Upper lobe of right lung (tissue), 1 donor: ENCODE measurements around the gene PAX1. TPM values are rescaled to one million over a fixed set of nuclear protein-coding genes. Genes with fewer than 3 reads are reported as not detected.

Experiments used
- ATAC-seq: fragments of 200-7000 bp; cut with Tn5 transposase; one replicate; pipeline ENCODE4 v1.9.1; 2020; ENCODE audit warnings: mild to moderate bottlenecking, moderate library complexity
- DNase-seq: peaks from one replicate; pipeline ENCODE4 v3.0.0-alpha.2; 2020
- H3K27ac ChIP-seq: fragments of 200-600 bp; one replicate; pipeline ENCODE4 v1.8.0; 2022
- H3K27me3 ChIP-seq: fragments of 200-600 bp; one replicate; pipeline ENCODE4 v1.8.0; 2022; ENCODE audit warnings: mild to moderate bottlenecking
- H3K36me3 ChIP-seq: fragments of 200-600 bp; one replicate; pipeline ENCODE4 v1.8.0; 2022
- H3K4me1 ChIP-seq: fragments of 200-600 bp; one replicate; pipeline ENCODE4 v1.8.0; 2022
- H3K4me3 ChIP-seq: fragments of 200-600 bp; one replicate; pipeline ENCODE4 v1.8.0; 2022; ENCODE audit warnings: mild to moderate bottlenecking
- H3K9me3 ChIP-seq: fragments of 200-600 bp; one replicate; pipeline ENCODE4 v1.8.0; 2022
- intact Hi-C: fragments of 100-400 bp; cut with DNase I; formaldehyde crosslinking; loops from one replicate; pipeline ENCODE4 v1.11.0; 2022
- long read RNA-seq: library from polyadenylated mRNA; unstranded; transcript quantifications from one replicate; pipeline ENCODE4 v2.0.0, GENCODE V29; 2021
- total RNA-seq: library from RNA; stranded (reverse); fragmentation: NEBNext Ultra II Directional; extraction: Animal tissue kit (Norgen Biotek cat#: 25700); gene quantifications from one replicate; pipeline ENCODE4 v1.2.1, GENCODE V29; 2021
- TF ChIP-seq, protein P1 (sequence below): fragments of 200-600 bp; IDR thresholded peaks from one replicate; pipeline ENCODE4 v1.8.0; 2022; ENCODE audit warnings: antibody characterized with exemption
- donor health status: DM: no; HTN: yes; CAD: no; lungs with severe emphysema.

The PAX1 gene
- not detected for total RNA-seq
- long read RNA-seq: 0 reads

- Histone ChIP-seq H3K27me3 (peaks cover 92% of the 10 kb centered on the region), H3K4me1 (no peaks in the 10 kb centered on the region), H3K27ac (no peak within 1 kb of the TSS), H3K4me3 (no peak within 1 kb of the TSS), H3K9me3 (no peaks in the 10 kb centered on the region), H3K36me3 (no peaks in the 10 kb centered on the region)
- intact Hi-C loops: no loop called here
- TF ChIP-seq, protein P1, sequence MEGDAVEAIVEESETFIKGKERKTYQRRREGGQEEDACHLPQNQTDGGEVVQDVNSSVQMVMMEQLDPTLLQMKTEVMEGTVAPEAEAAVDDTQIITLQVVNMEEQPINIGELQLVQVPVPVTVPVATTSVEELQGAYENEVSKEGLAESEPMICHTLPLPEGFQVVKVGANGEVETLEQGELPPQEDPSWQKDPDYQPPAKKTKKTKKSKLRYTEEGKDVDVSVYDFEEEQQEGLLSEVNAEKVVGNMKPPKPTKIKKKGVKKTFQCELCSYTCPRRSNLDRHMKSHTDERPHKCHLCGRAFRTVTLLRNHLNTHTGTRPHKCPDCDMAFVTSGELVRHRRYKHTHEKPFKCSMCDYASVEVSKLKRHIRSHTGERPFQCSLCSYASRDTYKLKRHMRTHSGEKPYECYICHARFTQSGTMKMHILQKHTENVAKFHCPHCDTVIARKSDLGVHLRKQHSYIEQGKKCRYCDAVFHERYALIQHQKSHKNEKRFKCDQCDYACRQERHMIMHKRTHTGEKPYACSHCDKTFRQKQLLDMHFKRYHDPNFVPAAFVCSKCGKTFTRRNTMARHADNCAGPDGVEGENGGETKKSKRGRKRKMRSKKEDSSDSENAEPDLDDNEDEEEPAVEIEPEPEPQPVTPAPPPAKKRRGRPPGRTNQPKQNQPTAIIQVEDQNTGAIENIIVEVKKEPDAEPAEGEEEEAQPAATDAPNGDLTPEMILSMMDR: no peak
- ATAC-seq (no peak), DNase-seq (no peak)
Observed at GRCh38 chr20:21705575-21706260, at the start of gene PAX1. Gene PAX1 (plus strand): TSS chr20:21705664. CDS start chr20:21705713, 49 bp downstream.

GRCh38 chr20:21656308-21657067, 49.0 kb upstream of the PAX1 start:
- H3K4me1 ChIP-seq: no peaks in the 10 kb centered on the region
- no peaks in the 10 kb centered on the region for H3K36me3 ChIP-seq
- no peak for ATAC-seq
- H3K27ac ChIP-seq: no peak overlapping the region
- intact Hi-C loops: no loop called here
- no peaks in the 10 kb centered on the region for H3K9me3 ChIP-seq
- TF ChIP-seq, protein P1: no peak
- peaks cover 5% of the 10 kb centered on the region for H3K27me3 ChIP-seq
- H3K4me3 ChIP-seq: no peak overlapping the region
- no peak for DNase-seq

- DNase-seq (no peak), ATAC-seq (no peak)
- H3K36me3 ChIP-seq: no peaks in the 10 kb centered on the region
- H3K4me3 ChIP-seq: no peak overlapping the region
- TF ChIP-seq, protein P1: no peak
- H3K4me1 ChIP-seq: no peaks in the 10 kb centered on the region
- no peak overlapping the region for H3K27ac ChIP-seq
- intact Hi-C loops: no loop called here
- peaks cover 7% of the 10 kb centered on the region for H3K27me3 ChIP-seq
- H3K9me3 ChIP-seq: no peaks in the 10 kb centered on the region
Observed at GRCh38 chr20:21661488-21662055, 43.9 kb upstream of the PAX1 start.

DNA sequence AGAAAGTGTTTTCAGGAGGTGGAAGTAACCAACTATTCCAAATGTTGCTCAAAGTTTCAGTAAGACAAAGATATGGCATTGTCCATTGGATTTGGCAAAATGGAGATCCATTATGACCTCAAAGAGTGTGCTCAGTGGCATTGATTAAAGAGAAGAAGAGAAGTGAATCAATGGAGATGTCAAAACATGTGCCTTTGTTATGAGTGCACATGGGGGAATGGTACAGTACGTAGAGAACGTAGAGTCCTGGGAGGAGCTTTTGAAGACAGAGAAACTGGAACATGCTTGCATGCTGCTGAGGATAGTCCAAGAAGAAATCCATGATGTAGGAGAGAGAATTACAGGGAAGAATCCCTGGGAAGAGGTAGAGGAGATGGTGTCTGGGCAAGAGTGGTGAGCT, 42.0 kb upstream of the PAX1 start:
- Histone ChIP-seq H3K4me1 (no peaks in the 10 kb centered on the region), H3K36me3 (no peaks in the 10 kb centered on the region), H3K9me3 (no peaks in the 10 kb centered on the region), H3K27ac (no peak overlapping the region), H3K4me3 (no peak overlapping the region), H3K27me3 (peaks cover 7% of the 10 kb centered on the region)
- intact Hi-C loops: no loop called here
- ATAC-seq (no peak), DNase-seq (no peak)
- TF ChIP-seq, protein P1: no peak

GRCh38 chr20:21665687-21666446, 39.6 kb upstream of the PAX1 start:
- Histone ChIP-seq H3K4me3 (no peak overlapping the region), H3K9me3 (no peaks in the 10 kb centered on the region), H3K36me3 (no peaks in the 10 kb centered on the region), H3K4me1 (no peaks in the 10 kb centered on the region), H3K27me3 (peaks cover 7% of the 10 kb centered on the region), H3K27ac (no peak overlapping the region)
- no peak for ATAC-seq
- intact Hi-C loops: no loop called here
- DNase-seq: no peak
- TF ChIP-seq, protein P1: no peak
